Astrocyte of the cerebellum (primary cell): ENCODE measurements around the gene PHF20.

Experiments used
- DNase-seq: peaks from one replicate; pipeline ENCODE4 v3.0.0-alpha.2; 2011; ENCODE audit warnings: low read depth
- H3K4me3 ChIP-seq: 2 replicates; pipeline ENCODE4 v1.5.1; 2011; ENCODE audit warnings: mild to moderate bottlenecking, low read depth, low read length, moderate library complexity
- CTCF ChIP-seq: IDR thresholded peaks from 2 replicates; pipeline ENCODE4 v1.5.1; 2012; ENCODE audit warnings: low read length, low read depth, moderate library complexity, mild to moderate bottlenecking; ENCODE audit errors: missing control alignments
- in situ Hi-C: cut with HindIII; loops from 2 replicates; pipeline ENCODE4 v1.10.0; 2017; ENCODE audit warnings: low sequenced_read_pairs

PHF20 gene

DNA sequence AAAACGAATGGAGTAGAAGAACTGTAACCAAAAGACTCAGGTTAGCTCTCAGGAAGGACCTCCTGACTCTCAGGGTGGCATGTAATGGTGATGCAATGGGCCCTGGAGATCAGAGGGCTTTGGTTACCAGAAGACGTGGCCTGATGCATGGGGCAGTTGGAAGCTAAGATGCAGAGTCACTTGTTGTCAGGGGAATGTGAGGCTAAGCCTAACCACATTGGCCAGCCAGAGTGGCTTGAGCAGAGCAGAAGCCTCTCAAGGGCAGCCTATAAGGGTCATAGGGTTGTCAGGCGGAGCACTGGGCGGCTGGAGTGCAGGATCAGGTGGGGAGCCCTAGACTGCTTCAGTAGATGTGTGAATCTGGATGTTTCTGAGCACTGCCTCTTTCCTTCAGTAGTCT, 202.4 kb downstream of the PHF20 start:
- DNase-seq: no peak
- in situ Hi-C loops: no loop called here
- no peak for TF ChIP-seq CTCF
- no peak overlapping the region for H3K4me3 ChIP-seq

DNA sequence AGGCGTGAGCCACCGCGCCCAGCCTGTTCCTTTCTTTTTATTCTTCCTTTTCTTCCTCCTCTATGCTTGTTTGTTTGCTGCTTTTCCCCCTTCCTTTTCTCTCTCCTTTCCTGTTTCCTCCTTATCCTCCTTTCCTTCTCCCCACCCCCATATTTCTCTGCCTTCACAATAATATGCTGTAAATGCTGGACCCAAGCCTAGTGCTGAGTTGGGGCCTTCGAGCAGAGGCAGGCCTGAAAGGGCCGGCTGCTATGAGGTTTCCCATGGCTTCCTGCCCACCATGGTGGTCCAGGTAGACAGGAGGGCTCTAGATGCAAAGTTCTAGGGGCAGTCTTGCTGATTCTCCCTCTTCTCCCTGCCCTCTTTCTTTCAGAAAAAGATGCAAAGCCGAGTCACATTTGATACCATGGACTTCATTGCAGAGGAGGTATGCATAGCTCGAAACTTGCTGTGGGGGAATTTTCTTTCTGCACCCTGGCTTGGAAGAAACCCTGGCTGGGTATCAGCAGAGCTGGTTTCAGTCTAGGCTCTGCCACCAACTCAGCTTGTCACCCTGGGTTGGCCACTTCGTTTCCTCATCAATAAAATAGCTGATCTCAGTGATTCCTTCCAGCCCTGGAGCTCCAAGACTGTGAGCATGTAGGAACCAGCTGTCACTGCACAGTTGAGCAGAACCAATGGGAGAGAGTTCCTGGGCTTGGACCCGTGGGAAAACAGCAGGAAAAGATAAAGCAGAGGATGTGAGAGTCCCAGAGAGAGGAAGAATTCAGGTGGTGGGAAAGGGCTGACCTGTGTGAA, 204.0 kb downstream of the PHF20 start:
- in situ Hi-C loops: loop anchor here (5.0 kb wide), 1 partner anchor 52 kb away; no protein-coding TSS in a partner anchor
- TF ChIP-seq CTCF: no peak
- no peak overlapping the region for H3K4me3 ChIP-seq
- no peak for DNase-seq

DNA sequence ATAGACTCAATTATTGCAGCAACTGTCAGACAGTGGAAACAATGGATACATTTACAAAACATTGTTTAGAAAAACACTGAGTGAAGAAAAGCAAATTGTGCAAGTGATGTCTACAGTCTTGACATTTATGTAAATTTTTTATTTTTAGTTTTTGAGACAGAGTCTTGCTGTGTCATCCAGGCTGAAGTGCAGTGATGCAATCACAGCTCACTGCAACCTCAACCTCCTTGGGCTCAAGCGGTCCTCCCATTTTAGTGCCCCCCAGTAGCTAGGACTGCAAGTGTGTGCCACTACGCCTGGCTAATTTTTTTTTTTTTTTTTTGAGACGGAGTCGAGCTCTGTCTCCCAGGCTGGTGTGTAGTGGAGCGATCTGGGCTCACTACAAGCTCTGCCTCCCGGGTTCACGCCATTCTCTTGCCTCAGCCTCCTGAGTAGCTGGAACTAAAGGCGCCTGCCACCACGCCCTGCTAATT, 206.3 kb downstream of the PHF20 start:
- in situ Hi-C loops: loop anchor here (5.0 kb wide), 1 partner anchor 49 kb away; no protein-coding TSS in a partner anchor
- DNase-seq: no peak
- H3K4me3 ChIP-seq: no peak overlapping the region
- TF ChIP-seq CTCF: no peak

DNA sequence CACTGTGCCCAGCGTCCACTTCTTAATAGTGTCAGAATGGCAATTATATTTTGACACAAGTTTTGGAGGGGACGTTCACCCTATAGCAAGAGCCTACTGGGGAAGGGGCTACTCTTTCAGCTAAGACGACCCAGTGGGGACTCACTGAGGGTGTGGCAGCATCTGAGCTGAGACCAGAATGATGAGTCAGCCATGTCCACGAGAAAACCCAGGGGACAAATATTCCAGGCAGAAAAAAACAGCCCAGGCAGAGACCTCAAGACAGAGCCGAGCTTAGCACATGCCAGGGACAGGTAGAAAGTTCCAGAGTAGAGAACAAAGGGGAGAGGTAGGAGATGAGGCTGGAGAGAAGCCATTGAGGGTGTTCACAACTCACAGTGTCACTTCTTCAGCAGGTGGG, 207.7 kb downstream of the PHF20 start:
- no peak overlapping the region for H3K4me3 ChIP-seq
- no peak for TF ChIP-seq CTCF
- no peak for DNase-seq
- in situ Hi-C loops: loop anchor here (5.0 kb wide), 1 partner anchor 48 kb away; no protein-coding TSS in a partner anchor

- H3K4me3 ChIP-seq: no peak overlapping the region
- TF ChIP-seq CTCF: no peak
- DNase-seq: no peak
- in situ Hi-C loops: loop anchor here (5.0 kb wide), 1 partner anchor 100 kb away; no protein-coding TSS in a partner anchor
These were observed 210.2 kb downstream of the PHF20 start for GRCh38 chr20:35981969-35982368.

DNA sequence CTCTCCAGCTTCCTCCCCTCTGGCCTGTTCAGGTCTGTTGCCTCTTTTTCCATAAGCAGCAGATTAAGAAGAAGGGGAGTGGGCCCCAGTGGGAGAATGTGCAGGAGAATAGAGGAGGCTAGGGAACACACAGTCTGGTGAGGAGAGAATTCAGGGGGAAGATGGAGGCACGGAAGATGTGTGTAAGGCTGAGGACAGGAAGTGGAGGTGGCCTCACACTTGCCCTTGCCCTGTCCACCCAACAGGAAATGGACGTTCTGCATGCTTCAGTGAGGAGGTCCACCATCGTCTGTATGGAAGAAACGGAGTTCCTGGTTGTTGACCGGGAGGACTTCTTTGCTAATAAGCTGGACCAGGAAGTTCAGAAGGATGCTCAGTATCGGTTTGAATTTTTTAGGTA, 212.6 kb downstream of the PHF20 start:
- in situ Hi-C loops: loop anchor here (5.0 kb wide), 1 partner anchor 98 kb away; no protein-coding TSS in a partner anchor
- no peak for DNase-seq
- no peak for TF ChIP-seq CTCF
- H3K4me3 ChIP-seq: no peak overlapping the region
